NCI-H2227 treated with DMSO at 0.1 percent for 48 hours (cell line): Measurements from ENCODE around the gene NARS2.
"Not testable (repeated sequence)": the region's sequence is repeated elsewhere in the genome, so short reads cannot be mapped to it uniquely, and the experiment has no call there.

Source experiments
- DNase-seq: peaks from one replicate; lab custom pipeline; 2025; lab: John Stamatoyannopoulos, UW

NARS2 gene, protein sequence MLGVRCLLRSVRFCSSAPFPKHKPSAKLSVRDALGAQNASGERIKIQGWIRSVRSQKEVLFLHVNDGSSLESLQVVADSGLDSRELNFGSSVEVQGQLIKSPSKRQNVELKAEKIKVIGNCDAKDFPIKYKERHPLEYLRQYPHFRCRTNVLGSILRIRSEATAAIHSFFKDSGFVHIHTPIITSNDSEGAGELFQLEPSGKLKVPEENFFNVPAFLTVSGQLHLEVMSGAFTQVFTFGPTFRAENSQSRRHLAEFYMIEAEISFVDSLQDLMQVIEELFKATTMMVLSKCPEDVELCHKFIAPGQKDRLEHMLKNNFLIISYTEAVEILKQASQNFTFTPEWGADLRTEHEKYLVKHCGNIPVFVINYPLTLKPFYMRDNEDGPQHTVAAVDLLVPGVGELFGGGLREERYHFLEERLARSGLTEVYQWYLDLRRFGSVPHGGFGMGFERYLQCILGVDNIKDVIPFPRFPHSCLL

DNA sequence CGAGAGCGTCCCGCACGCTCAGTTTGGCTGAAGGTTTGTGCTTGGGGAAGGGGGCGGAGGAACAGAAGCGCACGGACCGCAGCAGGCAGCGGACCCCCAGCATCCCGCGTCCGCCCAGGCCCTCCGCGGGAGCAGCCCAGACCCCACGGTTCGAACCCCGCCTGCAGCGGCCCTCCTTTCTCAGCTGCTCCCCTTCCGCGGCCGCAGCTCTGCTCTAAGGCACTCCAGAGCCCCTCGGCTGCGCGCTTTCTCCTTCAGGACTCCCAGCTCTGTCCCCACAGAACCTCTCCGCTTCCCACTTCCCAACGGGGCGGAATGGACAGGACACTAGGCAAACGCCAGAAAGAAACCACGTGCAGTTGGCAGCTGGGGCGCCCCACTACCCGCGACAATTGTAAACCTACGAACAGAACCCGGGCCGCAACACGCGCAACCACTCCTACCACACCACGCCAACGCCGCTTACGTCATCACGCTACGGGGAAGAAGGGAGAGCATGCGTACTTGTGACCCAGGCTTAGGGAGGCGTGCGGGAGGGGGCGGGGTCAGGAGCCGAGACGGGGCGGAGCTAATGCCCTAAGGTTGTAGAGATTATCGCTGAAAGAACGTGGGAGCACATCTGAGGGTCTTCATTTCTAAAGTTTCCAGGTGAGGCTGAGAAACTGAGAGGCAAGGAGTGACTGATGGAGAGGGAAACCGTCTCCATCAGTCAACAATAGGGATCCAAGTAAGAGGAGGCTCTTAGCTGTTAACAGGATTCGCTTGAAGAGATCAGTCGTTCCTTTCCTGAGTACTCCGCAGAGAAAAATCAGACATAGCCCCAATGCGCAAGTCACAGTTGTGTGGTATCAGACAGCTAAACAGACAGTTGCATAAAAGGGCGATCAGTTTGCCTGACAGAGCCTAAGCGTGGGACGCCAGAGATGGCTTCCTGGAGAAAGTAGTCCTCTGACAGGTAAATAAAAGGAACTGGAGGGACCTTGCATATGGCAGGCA lies at the start of gene NARS2:
TSS of gene NARS2 (minus strand) at position 479 of the 996 bp plus-strand sequence. CDS start at position 103, 376 bp downstream.
- peak; percentile 98 for DNase-seq

DNA sequence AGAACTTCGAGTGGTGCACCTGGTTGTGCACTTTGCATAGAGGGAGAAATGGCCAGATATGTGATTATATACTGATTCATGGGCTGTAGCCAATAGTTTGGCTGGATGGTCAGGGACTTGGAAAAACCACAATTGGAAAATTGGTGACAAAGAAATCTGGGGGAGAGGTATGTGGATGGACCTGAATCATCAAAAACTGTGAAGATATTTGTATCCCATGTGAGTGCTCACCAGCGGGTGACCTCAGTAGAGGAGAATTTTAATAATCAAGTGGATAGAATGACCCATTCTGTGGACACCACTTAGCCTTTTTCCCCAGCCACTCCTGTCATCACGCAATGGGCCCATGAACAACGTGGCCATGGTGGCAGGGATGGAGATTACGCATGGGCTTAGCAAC lies 48.0 kb upstream of the NARS2 start:
- DNase-seq = no peak

DNA sequence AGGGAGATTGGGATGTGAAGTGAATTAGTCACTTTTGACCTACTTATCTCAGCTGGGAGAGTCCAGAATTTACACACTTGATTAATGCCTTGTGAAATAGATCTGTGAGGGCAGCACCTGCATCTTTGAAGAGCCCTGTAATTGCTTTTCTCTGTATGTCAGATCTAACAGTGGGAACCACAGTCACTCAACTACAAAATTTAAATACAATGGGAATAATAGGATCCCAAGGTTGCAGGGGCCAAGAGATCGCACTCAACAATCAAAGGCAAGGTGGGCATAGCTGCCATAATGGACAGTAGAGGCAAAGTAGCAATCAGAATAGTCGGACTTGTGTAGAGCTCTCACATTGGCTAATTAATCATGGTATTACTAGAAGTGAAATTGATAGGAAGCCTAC lies 45.5 kb upstream of the NARS2 start:
- no peak for DNase-seq

DNA sequence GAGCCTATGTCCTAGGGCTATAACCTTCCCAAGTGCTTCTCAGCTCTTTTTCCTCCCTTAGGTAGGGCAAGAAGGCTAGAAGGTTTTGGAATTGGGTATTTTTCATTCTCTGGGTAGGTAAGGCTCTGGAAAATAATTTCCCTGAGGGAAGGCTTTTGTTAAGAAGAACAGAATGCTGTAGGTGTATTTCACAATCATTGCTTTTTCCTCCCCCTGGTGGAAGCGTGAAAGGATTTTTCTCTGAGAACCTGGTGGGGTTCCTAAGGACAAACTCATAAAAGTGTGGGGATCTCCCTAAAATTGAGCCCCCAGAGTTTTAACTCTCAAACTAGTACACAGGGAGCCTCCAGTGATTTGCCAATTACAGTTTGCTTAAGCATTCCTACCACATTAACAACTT lies 41.1 kb upstream of the NARS2 start:
- no peak for DNase-seq

DNA sequence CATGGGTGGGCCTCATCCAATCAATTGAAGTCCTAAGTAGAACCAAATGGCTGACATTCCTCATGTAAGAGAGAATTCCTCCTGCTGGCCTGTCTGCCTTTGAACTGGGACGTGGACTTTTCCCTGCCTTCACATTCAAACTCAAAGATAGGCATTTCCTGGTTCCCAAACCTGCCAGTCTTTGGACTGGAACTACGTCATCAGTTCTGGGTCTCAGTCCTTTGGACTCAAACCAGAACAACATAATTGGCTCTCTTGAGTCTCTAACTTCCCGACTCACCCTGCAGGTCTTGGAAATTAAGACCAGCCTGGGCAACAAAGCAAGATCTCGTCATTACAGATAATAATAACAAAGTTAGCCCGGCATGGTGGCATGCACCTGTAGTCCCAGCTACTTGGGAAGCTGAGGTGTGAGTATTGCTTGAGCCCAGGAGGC lies 38.7 kb upstream of the NARS2 start:
- no peak for DNase-seq

DNA sequence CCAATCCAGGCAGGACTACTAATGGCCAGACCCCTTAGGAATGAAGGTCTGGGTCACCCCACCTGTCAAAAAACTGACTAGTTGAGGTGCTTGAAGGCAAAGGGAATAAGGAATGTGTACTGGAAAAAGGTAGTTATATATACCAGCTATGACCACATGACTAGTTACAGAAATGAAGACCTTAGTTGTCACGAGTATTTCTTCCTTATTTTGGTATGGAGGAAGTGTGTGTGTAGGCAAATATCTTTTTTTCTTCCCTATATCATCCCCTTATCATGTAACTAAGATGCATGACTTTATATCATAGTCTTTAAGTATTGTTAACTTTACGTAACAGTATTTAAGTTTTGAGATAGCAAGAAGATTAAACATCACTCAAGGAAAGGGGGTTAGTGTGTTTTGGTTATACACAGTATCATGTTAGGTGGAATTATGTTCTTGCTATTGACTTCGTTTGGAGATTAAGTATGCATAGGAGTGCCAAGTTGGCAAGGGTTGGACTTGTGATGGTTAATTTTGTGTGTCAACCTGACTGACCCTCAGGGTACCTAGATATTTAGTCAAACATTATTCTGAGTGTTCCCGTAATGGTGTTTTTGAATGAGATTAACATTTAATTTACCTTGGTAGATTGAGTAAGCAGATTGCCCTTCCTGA lies 38.2 kb upstream of the NARS2 start:
- DNase-seq = no peak

DNA sequence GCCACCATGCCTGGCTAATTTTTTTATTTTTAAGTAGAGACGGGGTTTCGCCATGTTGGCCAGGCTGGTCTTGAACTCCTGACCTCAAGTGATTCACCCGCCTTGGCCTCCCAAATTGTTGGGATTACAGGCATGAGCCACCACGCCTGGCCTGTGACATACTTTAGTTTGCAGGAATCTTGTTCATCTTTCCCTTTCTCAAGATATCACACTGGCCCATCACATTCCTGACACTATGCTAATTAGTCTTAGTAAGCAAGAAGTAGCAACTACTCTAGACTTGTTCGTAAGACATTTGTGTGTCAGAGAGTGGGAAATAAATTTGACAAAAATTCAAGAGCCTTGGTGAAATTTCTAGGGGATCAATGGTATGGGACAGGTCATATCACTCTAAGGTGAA lies 34.7 kb upstream of the NARS2 start:
- DNase-seq = not testable (repeated sequence)

DNA sequence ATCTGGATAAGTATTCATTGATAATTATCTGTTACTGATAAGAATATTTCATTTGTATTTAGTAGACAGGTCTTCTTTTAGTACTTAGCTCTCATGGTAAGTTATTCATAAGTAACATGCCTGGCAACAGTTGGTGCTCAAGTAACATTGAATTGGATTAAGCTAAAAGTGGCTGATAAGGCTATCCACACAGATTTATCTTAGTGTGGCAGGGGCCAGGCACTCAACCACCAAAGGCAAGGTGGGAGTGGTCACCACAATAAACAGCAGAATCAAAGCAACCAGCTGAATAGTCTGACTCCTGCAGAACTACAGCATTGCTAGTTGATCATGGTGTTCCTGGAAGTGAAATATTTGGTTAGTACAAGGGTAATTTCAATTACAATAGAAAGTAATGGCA lies 33.0 kb upstream of the NARS2 start:
- DNase-seq = no peak

DNA sequence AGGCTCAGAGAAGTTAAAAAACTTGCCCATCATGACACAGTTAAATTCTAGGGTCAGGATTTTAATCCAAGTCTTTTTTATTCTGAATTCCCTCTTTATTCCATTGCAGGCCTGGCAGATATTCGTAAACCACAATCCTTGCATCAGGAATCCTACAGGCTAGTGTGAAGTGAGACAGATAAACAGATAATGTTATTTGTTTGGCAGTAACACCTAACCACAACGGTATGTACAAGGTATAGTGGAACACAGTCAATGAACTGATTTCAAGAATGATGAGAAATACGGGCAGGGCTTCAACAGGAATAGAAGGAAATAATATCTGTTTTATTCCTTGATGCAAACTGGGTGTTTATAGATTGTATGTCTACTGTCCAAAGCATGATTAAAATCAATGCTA lies 32.0 kb upstream of the NARS2 start:
- DNase-seq = no peak

DNA sequence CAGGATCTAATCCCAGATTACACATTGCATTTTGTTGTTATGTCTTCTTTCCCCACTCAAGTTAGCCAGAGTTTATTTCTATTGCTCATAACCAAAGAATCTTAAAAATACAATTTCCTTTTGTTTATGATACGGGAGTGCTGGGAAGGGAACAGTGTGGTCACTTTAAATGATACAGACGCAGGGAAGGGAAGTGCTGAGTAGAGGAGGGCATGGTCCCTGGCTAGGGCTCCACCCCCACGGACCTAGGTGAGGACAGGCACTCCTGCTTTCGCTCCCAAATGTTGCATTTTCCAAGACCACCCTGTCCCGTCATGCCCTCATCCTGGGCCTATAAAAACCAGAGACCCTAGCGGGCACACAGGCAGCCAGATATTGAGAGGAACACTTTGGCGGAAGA lies 30.6 kb upstream of the NARS2 start:
- no peak for DNase-seq

DNA sequence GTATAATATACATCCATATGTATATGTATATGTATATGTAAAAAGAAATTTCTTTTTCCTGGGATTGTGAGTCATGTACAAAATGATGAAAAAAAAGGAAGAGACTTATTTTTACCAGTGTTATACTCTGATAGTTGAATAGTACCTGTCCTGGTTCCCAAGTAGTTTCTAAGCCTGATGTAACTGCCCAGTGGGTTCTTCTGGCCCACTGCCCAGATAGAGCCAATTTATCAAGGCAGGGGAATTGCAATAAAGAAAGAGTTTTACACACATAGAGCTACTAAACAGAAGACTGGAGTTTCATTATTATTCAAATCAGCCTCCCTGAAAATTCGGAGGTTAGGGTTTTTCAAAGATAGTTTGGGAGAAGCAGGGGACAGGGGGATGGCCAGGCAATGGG lies 29.1 kb upstream of the NARS2 start:
- DNase-seq = no peak

DNA sequence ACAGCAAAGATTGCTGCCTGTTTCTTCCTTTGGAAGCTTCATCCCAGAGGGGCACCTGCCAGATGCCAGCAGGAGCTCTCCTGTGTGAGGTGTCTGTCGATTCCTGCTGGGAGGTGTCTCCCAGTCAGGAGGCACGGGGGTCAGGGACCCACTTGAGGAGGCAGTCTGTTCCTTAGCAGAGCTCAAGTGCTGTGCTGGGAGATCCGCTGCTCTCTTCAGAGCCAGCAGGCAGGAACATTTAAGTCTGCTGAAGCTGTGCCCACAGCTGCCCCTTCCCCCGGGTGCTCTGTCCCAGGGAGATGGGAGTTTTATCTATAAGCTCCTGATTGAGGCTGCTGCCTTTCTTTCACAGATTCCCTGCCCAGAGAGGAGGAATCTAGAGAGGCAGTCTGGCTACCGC lies 28.1 kb upstream of the NARS2 start:
- not testable (repeated sequence) for DNase-seq

DNA sequence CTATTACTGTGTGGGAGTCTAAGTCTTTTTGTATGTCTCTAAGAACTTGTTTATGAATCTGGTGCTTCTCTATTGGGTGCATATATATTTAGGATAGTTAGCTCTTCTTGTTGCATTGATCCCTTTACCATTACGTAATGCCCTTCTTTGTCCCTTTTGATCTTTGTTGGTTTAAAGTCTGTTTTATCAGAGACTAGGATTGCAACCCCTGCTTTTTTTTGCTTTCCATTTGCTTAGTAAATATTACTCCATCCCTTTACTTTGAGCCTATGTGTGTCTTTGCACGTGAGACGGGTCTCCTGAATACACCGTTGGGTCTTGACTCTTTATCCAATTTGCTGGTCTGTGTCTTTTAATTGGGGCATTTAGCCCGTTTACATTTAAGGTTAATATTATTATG lies 26.4 kb upstream of the NARS2 start:
- not testable (repeated sequence) for DNase-seq

DNA sequence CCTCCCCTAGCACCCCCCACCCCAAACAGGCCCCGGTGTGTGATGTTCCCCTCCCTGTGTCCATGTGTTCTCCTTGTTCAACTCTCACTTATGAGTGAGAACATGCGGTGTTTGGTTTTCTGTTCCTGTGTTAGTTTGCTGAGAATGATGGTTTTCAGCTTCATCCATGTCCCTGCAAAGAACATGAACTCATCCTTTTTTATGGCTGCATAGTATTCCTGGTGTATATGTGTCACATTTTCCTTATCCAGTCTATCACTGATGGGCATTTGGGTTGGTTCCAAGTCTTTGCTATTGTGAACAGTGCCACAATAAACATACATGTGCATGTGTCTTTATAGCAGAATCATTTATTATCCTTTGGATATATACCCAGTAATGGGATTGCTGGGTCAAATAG lies 22.9 kb upstream of the NARS2 start:
- DNase-seq = not testable (repeated sequence)

DNA sequence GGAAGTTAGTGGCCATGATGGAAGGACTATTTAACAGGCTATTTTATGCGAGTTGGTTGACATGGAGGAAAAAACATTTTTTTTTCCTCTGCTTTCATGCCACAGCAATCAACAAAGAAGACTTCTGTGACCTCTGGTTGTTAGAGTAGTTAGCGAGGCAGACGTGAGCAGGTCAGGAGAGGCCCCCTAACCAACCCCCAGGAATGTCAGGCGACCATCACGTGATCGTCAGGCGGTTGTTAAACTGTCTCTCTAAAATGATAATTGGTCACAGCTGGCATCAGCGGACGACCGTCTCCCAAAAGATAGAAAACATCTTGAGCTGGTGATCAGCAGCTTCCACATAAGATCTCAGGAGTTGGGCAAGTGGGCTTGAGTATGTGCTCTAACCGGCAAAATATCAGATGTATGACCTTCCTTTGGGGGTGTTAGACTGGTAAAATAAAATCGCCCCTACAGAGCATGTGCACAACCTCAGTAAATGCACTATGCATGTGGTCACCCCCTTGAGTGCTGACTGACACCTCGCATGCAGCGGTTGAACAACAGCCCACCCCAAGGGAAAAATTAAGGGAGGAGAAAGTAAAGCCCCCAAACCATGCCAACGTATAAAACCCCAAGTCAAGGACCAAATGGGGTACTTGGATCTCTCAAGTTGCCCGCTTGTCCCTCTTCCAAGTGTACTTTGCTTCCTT lies 20.9 kb upstream of the NARS2 start:
- DNase-seq = no peak

DNA sequence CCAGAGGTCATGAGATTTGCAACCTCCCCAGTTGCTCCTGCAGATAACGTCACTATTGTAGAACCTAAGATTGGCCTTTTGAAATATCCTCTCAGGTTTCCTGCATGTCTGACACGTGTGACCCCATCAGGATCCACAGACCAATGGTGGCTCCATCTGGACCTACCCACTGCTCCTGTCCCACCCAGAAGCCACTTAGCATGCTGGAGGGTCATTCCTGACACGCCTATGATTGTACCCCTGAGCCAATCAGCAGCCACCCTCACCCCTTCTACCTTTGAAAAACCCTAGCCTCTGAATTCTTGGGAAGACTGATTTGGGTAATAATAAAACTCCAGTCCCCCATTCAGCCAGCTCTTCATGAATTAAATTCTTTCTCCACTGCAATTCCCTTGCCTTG lies 20.1 kb upstream of the NARS2 start:
- DNase-seq = no peak

DNA sequence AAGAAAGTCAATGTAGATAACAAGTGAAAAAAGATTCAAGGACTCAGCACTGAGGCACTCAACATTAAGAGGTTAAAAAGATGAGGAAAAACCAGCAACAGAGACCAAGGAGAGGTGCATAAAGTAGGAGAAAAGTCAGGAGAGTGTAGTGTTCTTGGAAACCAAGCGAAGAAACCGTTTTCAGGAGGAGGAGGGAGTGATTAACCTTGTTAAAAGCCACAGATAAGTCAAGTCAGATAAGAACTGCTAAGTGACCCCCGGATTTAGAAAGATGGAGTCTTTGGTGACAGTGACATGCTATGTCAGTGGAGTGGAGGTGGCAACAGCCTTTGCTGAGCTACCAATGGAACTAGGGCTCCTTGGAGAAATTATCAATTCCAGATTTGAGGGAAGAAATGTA lies 13.9 kb upstream of the NARS2 start:
- no peak for DNase-seq

DNA sequence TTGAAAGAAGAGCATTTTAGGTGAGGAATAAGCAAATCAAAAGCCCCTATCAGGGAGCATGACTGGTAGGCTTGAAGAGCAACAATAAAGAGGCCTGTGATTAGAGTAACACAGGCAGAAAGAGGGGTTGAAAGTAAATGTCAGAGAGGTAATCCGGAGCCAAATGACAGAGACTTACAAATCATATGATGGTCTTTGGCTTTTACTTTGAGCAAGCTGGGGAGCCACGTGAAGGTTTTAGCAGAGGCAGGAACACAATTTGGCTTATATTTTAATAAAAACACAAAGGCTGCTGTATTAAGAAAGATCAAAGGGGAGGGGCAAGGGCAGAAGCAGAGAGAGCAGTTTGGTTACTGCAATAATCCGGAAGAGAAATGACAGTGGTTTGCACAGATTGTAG lies 12.8 kb upstream of the NARS2 start:
- DNase-seq = no peak

DNA sequence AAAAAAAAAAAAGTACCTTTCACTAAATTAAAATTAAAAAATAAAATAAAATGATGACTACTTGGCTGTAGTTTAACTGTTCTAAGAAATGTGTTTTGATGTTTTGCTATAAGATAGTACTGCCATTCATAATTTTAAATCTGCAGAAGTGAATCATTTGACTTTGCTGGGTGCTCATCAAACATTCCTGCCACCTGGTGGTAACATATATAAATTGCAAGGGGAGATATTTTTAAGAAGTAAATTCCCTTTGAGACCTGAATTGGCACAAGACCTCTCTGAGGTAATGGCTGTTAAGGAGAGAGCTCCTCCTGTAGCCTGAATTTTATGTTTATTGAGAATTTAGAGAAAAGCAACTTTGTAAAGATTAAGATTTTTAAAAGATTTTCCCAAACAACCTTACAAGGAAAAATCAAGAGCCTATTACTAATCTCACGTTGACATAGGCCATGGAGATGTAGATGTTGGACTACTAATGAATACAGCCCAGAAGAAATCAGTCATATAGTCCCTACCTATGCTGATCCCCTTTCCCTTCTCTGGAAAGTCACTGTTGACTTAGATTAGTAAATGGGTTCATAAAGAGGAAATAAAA lies 11.9 kb upstream of the NARS2 start:
- no peak for DNase-seq

DNA sequence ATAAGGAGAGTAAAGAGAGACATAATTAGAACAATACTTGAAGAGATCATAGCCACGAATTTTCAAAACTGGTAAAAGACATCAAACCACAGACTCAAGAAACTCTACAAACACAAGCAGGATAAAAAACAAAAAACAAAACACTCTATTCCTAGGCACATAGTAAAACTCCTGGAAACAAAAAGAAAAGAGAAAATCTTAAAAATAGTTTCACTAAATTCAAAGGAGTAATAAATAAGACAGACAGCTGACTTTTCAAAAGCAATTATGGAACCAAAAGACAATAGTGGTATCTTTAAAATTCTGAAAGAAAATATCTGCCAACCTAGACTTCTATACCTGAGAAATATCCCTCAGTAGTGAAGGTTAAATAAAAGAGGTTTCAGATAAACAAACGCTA lies 9.2 kb upstream of the NARS2 start:
- DNase-seq = no peak

DNA sequence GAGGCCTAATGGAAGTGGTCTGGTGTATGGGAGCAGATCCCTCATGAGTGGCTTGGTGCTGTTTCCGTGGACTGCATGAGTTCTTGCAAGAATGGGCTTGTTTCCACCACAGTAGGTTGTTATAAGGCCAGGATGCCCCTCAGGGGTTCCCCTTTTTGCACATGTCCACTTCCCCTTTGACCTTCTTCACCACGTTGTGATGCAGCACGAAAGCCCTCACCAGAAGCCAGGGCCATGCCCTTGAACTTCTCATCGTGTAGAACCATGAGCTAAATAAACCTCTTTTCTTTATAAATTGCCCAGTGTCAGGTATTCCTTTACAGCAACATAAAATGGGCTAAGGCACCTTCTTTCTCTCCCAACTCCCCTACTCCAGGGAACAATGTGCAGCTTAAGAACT lies 2.8 kb upstream of the NARS2 start:
- no peak for DNase-seq
